ENCODE results near the gene NTHL1. TPM values are rescaled to one million over a fixed set of nuclear protein-coding genes. Genes with fewer than 3 reads are reported as not detected.

The NTHL1 gene
- polyA plus RNA-seq, 3 donors: 9.2 to 22.4 (median 9.6) TPM

- Histone ChIP-seq H3K4me3 (replicated peaks in 1 of 3; ENCODE audit: low read depth in 2 of 3, low read length in 3 of 3) (no peak overlapping the region), H3K4me1 (ENCODE audit: control insufficient read depth in 1 of 2, insufficient read depth in 2 of 2, low read length in 2 of 2) (peaks cover 16 to 17% of the 10 kb centered on the region in 2 donors), H2AFZ (ENCODE audit: insufficient read depth, low read depth, low read length, poor library complexity, severe bottlenecking) (no peak overlapping the region), H3K36me3 (replicated peaks in 1 of 2; ENCODE audit: control insufficient read depth in 1 of 2, insufficient read depth in 2 of 2, low read length in 2 of 2) (no peaks in the 10 kb centered on the region), H3K27me3 (ENCODE audit: control insufficient read depth in 2 of 2, insufficient read depth in 2 of 2, low read length in 2 of 2) (peaks cover 0 to 4% of the 10 kb centered on the region in 2 donors), H3K9me3 (replicated peaks in 1 of 2; ENCODE audit: control insufficient read depth in 1 of 2, insufficient read depth in 1 of 2, low read length in 2 of 2) (no peaks in the 10 kb centered on the region), H3K27ac (ENCODE audit: low read depth in 1 of 2, low read length in 2 of 2) (no peak overlapping the region), H4K20me1 (ENCODE audit: insufficient read depth, low read length) (no peaks in the 10 kb centered on the region), H3K9ac (ENCODE audit: insufficient read depth, low read length, poor library complexity, severe bottlenecking) (no peak overlapping the region), H3K79me2 (ENCODE audit: insufficient read depth, low read length) (no peaks in the 10 kb centered on the region), H3K4me2 (replicated peaks; ENCODE audit: extremely low read depth, low read length, poor library complexity, severe bottlenecking) (no peak overlapping the region)
- peaks cover 0 to 20% (median 9%) of the 10 kb centered on the region in 3 donors for H3K27me3 Mint-ChIP-seq (ENCODE audit: low read depth in 3 of 3)
- no peak overlapping the region for H3K4me3 Mint-ChIP-seq
- no peaks in the 10 kb centered on the region for H3K9me3 Mint-ChIP-seq
- H3K27ac Mint-ChIP-seq: no peak overlapping the region
- WGBS (ENCODE audit: insufficient coverage): 95% methylated on average over 10 of the region's 15 CpGs
- TF ChIP-seq CTCF (IDR thresholded peaks at IDR 0.05): no peak
- intact Hi-C loops (cut with micrococcal nuclease): no loop called here
- no peaks in the 10 kb centered on the region for H3K36me3 Mint-ChIP-seq
- no peak for DNase-seq
- H3K4me1 Mint-ChIP-seq: peaks cover 13% of the 10 kb centered on the region
Measured at GRCh38 chr16:2037115-2037514, 10.5 kb downstream of the NTHL1 start.

- Histone ChIP-seq H3K9ac (ENCODE audit: insufficient read depth, low read length, poor library complexity, severe bottlenecking) (no peak overlapping the region), H3K27me3 (ENCODE audit: control insufficient read depth in 2 of 2, insufficient read depth in 2 of 2, low read length in 2 of 2) (peaks cover 0 to 4% of the 10 kb centered on the region in 2 donors), H3K27ac (ENCODE audit: low read depth in 1 of 2, low read length in 2 of 2) (no peak overlapping the region), H3K4me2 (replicated peaks; ENCODE audit: extremely low read depth, low read length, poor library complexity, severe bottlenecking) (no peak overlapping the region), H3K9me3 (replicated peaks in 1 of 2; ENCODE audit: control insufficient read depth in 1 of 2, insufficient read depth in 1 of 2, low read length in 2 of 2) (no peaks in the 10 kb centered on the region), H3K36me3 (replicated peaks in 1 of 2; ENCODE audit: control insufficient read depth in 1 of 2, insufficient read depth in 2 of 2, low read length in 2 of 2) (no peaks in the 10 kb centered on the region), H3K4me3 (replicated peaks in 1 of 3; ENCODE audit: low read depth in 2 of 3, low read length in 3 of 3) (no peak overlapping the region), H3K4me1 (ENCODE audit: control insufficient read depth in 1 of 2, insufficient read depth in 2 of 2, low read length in 2 of 2) (peaks cover 16 to 17% of the 10 kb centered on the region in 2 donors), H2AFZ (ENCODE audit: insufficient read depth, low read depth, low read length, poor library complexity, severe bottlenecking) (no peak overlapping the region), H3K79me2 (ENCODE audit: insufficient read depth, low read length) (no peaks in the 10 kb centered on the region), H4K20me1 (ENCODE audit: insufficient read depth, low read length) (no peaks in the 10 kb centered on the region)
- H3K9me3 Mint-ChIP-seq: no peaks in the 10 kb centered on the region
- no peak overlapping the region for H3K27ac Mint-ChIP-seq
- TF ChIP-seq CTCF (IDR thresholded peaks at IDR 0.05): no peak
- peaks cover 13% of the 10 kb centered on the region for H3K4me1 Mint-ChIP-seq
- no peak for DNase-seq
- no peak overlapping the region for H3K4me3 Mint-ChIP-seq
- H3K27me3 Mint-ChIP-seq (ENCODE audit: low read depth in 3 of 3): peaks cover 0 to 25% (median 9%) of the 10 kb centered on the region in 3 donors
- WGBS (ENCODE audit: insufficient coverage): 97% methylated on average over 43 of the region's 47 CpGs
- intact Hi-C loops (cut with micrococcal nuclease): no loop called here
- no peaks in the 10 kb centered on the region for H3K36me3 Mint-ChIP-seq
Measured at GRCh38 chr16:2036200-2036966, 11.3 kb downstream of the NTHL1 start.
